HEK293T (cell line): Measurements from ENCODE around the gene DDX28.

Experiments
- HDGF ChIP-seq: fragments of 450-650 bp; IDR thresholded peaks from 2 replicates; pipeline ENCODE4 v1.6.1; 2017; ENCODE audit warnings: antibody characterized with exemption, borderline replicate concordance
- NFRKB ChIP-seq: fragments of 450-650 bp; IDR thresholded peaks from 2 replicates; pipeline ENCODE4 v1.6.1; 2016; ENCODE audit warnings: mild to moderate bottlenecking, moderate library complexity
- SP1 ChIP-seq: fragments of 450-650 bp; IDR thresholded peaks from 2 replicates; pipeline ENCODE4 v1.6.1; 2017

GRCh38 chr16:68065716-68066305 lies 42.8 kb upstream of the DDX28 start:
- TF ChIP-seq NFRKB = no peak
- TF ChIP-seq SP1 = no peak
- no peak for TF ChIP-seq HDGF
